ENCODE results near the gene WWOX. TPM values are rescaled to one million over a fixed set of nuclear protein-coding genes. Genes with fewer than 3 reads are reported as not detected.

The WWOX gene
- total RNA-seq, 5 donors from 2014 or later (not counting 1 experiment from before 2014, with no cell fraction given): 21.2 to 26.0 (median 22.6) TPM

GRCh38 chr16:79082970-79083369 lies 983.5 kb downstream of the WWOX start:
- no peaks in the 10 kb centered on the region for H3K27me3 Mint-ChIP-seq
- peaks cover 6 to 16% (median 11%) of the 10 kb centered on the region in 3 donors for H3K4me1 Mint-ChIP-seq
- WGBS (ENCODE audit: insufficient coverage): 97% methylated on average over 3 of the region's 3 CpGs
- no peak overlapping the region for H3K27ac Mint-ChIP-seq
- ATAC-seq (replicated peaks in 1 of 4): no peak
- no peaks in the 10 kb centered on the region for H3K9me3 ChIP-seq
- CTCF ChIA-PET: interaction anchor here in 1 of 2 donors (0.6 kb wide), 1 partner anchor 519 kb away, joined by 3 read pairs; no protein-coding TSS in a partner anchor
- H3K9me3 Mint-ChIP-seq: no peaks in the 10 kb centered on the region
- no peak for DNase-seq
- no peak overlapping the region for H3K4me3 ChIP-seq (ENCODE audit: control insufficient read depth in 1 of 2, extremely low read depth in 1 of 2, low read length in 1 of 2)
- H3K36me3 ChIP-seq (ENCODE audit: control insufficient read depth in 2 of 2, extremely low read depth in 1 of 2, insufficient read depth in 1 of 2, low read length in 1 of 2): no peaks in the 10 kb centered on the region
- H3K27me3 ChIP-seq (replicated peaks in 1 of 2; ENCODE audit: control insufficient read depth in 2 of 2, extremely low read depth in 1 of 2, insufficient read depth in 2 of 2, low read length in 1 of 2): no peaks in the 10 kb centered on the region
- no peak overlapping the region for H3K27ac ChIP-seq (ENCODE audit: low read length)
- H3K4me1 ChIP-seq (ENCODE audit: control insufficient read depth in 1 of 2, extremely low read depth in 1 of 2, insufficient read depth in 2 of 2, low read length in 2 of 2): peaks cover 0 to 6% of the 10 kb centered on the region in 2 experiments
- H3K36me3 Mint-ChIP-seq: no peaks in the 10 kb centered on the region
- POLR2A ChIA-PET: interaction anchor here in 1 of 2 donors (0.6 kb wide), 1 partner anchor 244 kb away, joined by 3 read pairs; no protein-coding TSS in a partner anchor
- H3K4me3 Mint-ChIP-seq: no peak overlapping the region

GRCh38 chr16:79083508-79084299 lies 984.2 kb downstream of the WWOX start:
- POLR2A ChIA-PET: interaction anchor here in 1 of 2 donors (0.6 kb wide), 1 partner anchor 243 kb away, joined by 3 read pairs; no protein-coding TSS in a partner anchor
- no peak overlapping the region for H3K27ac ChIP-seq (ENCODE audit: low read length)
- no peak overlapping the region for H3K4me3 ChIP-seq (ENCODE audit: control insufficient read depth in 1 of 2, extremely low read depth in 1 of 2, low read length in 1 of 2)
- Mint-ChIP-seq H3K9me3 (no peaks in the 10 kb centered on the region), H3K4me3 (peak overlapping the region in 2 of 3 donors; percentile 13 to 35), H3K36me3 (no peaks in the 10 kb centered on the region), H3K4me1 (peaks cover 6 to 14% (median 10%) of the 10 kb centered on the region in 3 donors), H3K27ac (no peak overlapping the region), H3K27me3 (no peaks in the 10 kb centered on the region)
- H3K9me3 ChIP-seq: no peaks in the 10 kb centered on the region
- 77% methylated on average over 15 of the region's 18 CpGs for WGBS (ENCODE audit: insufficient coverage)
- DNase-seq: no peak
- ATAC-seq (replicated peaks in 1 of 4): peak in 1 of 4 experiments; percentile 30
- no peaks in the 10 kb centered on the region for H3K27me3 ChIP-seq (replicated peaks in 1 of 2; ENCODE audit: control insufficient read depth in 2 of 2, extremely low read depth in 1 of 2, insufficient read depth in 2 of 2, low read length in 1 of 2)
- H3K4me1 ChIP-seq (ENCODE audit: control insufficient read depth in 1 of 2, extremely low read depth in 1 of 2, insufficient read depth in 2 of 2, low read length in 2 of 2): peaks cover 0 to 5% of the 10 kb centered on the region in 2 experiments
- CTCF ChIA-PET: no interaction called here
- no peaks in the 10 kb centered on the region for H3K36me3 ChIP-seq (ENCODE audit: control insufficient read depth in 2 of 2, extremely low read depth in 1 of 2, insufficient read depth in 1 of 2, low read length in 1 of 2)

- ChIA-PET CTCF (no interaction called here), POLR2A (no interaction called here)
- Mint-ChIP-seq H3K36me3 (no peaks in the 10 kb centered on the region), H3K9me3 (no peaks in the 10 kb centered on the region), H3K27ac (peak overlapping the region in 1 of 2 donors; percentile 44), H3K4me3 (peak overlapping the region; percentile 26 to 72 (median 43)), H3K4me1 (peaks cover 47 to 57% (median 56%) of the 10 kb centered on the region in 3 donors), H3K27me3 (no peaks in the 10 kb centered on the region)
- Histone ChIP-seq H3K4me1 (ENCODE audit: control insufficient read depth in 1 of 2, extremely low read depth in 1 of 2, insufficient read depth in 2 of 2, low read length in 2 of 2) (peaks cover 37 to 48% of the 10 kb centered on the region in 2 experiments), H3K36me3 (ENCODE audit: control insufficient read depth in 2 of 2, extremely low read depth in 1 of 2, insufficient read depth in 1 of 2, low read length in 1 of 2) (no peaks in the 10 kb centered on the region), H3K9me3 (no peaks in the 10 kb centered on the region), H3K27ac (ENCODE audit: low read length) (no peak overlapping the region), H3K27me3 (replicated peaks in 1 of 2; ENCODE audit: control insufficient read depth in 2 of 2, extremely low read depth in 1 of 2, insufficient read depth in 2 of 2, low read length in 1 of 2) (no peaks in the 10 kb centered on the region), H3K4me3 (ENCODE audit: control insufficient read depth in 1 of 2, extremely low read depth in 1 of 2, low read length in 1 of 2) (no peak overlapping the region)
- DNase-seq (no peak), ATAC-seq (replicated peaks in 1 of 4) (no peak)
- WGBS (ENCODE audit: insufficient coverage): 96% methylated on average over 4 of the region's 6 CpGs
These were observed 989.5 kb downstream of the WWOX start for GRCh38 chr16:79088971-79089370.

- peak overlapping the region; percentile 19 for H3K27ac ChIP-seq (ENCODE audit: low read length)
- ChIA-PET POLR2A (no interaction called here), CTCF (interaction anchor here (0.6 to 1.0 kb wide), 4 partner anchors 38 to 512 kb away, joined by 3 to 8 read pairs (median 4); no protein-coding TSS in a partner anchor)
- 0% methylated on average over 4 of the region's 10 CpGs for WGBS (ENCODE audit: insufficient coverage)
- no peaks in the 10 kb centered on the region for H3K9me3 Mint-ChIP-seq
- H3K4me1 ChIP-seq (ENCODE audit: control insufficient read depth in 1 of 2, extremely low read depth in 1 of 2, insufficient read depth in 2 of 2, low read length in 2 of 2): peaks cover 38 to 52% of the 10 kb centered on the region in 2 experiments
- H3K9me3 ChIP-seq: no peaks in the 10 kb centered on the region
- no peaks in the 10 kb centered on the region for H3K27me3 Mint-ChIP-seq
- DNase-seq (peak in 28 of 35 experiments; percentile 2 to 66 (median 21)), ATAC-seq (replicated peaks in 1 of 4) (peak; percentile 37 to 78 (median 59))
- H3K4me3 Mint-ChIP-seq: peak overlapping the region; percentile 65 to 74 (median 72)
- H3K36me3 ChIP-seq (ENCODE audit: control insufficient read depth in 2 of 2, extremely low read depth in 1 of 2, insufficient read depth in 1 of 2, low read length in 1 of 2): no peaks in the 10 kb centered on the region
- no peaks in the 10 kb centered on the region for H3K27me3 ChIP-seq (replicated peaks in 1 of 2; ENCODE audit: control insufficient read depth in 2 of 2, extremely low read depth in 1 of 2, insufficient read depth in 2 of 2, low read length in 1 of 2)
- peak overlapping the region; percentile 71 to 82 for H3K27ac Mint-ChIP-seq
- peak overlapping the region; percentile 13 to 35 for H3K4me3 ChIP-seq (ENCODE audit: control insufficient read depth in 1 of 2, extremely low read depth in 1 of 2, low read length in 1 of 2)
- H3K4me1 Mint-ChIP-seq: peaks cover 49 to 61% (median 59%) of the 10 kb centered on the region in 3 donors
- H3K36me3 Mint-ChIP-seq: no peaks in the 10 kb centered on the region
These were observed 990.4 kb downstream of the WWOX start for GRCh38 chr16:79089735-79090284.

- Histone ChIP-seq H3K4me3 (ENCODE audit: control insufficient read depth in 1 of 2, extremely low read depth in 1 of 2, low read length in 1 of 2) (no peak overlapping the region), H3K4me1 (ENCODE audit: control insufficient read depth in 1 of 2, extremely low read depth in 1 of 2, insufficient read depth in 2 of 2, low read length in 2 of 2) (peaks cover 38 to 52% of the 10 kb centered on the region in 2 experiments), H3K27me3 (replicated peaks in 1 of 2; ENCODE audit: control insufficient read depth in 2 of 2, extremely low read depth in 1 of 2, insufficient read depth in 2 of 2, low read length in 1 of 2) (no peaks in the 10 kb centered on the region), H3K36me3 (ENCODE audit: control insufficient read depth in 2 of 2, extremely low read depth in 1 of 2, insufficient read depth in 1 of 2, low read length in 1 of 2) (no peaks in the 10 kb centered on the region), H3K27ac (ENCODE audit: low read length) (no peak overlapping the region), H3K9me3 (no peaks in the 10 kb centered on the region)
- DNase-seq (no peak), ATAC-seq (replicated peaks in 1 of 4) (no peak)
- Mint-ChIP-seq H3K9me3 (no peaks in the 10 kb centered on the region), H3K4me3 (peak overlapping the region in 2 of 3 donors; percentile 37 to 72), H3K36me3 (no peaks in the 10 kb centered on the region), H3K27me3 (no peaks in the 10 kb centered on the region), H3K27ac (peak overlapping the region; percentile 48 to 57), H3K4me1 (peaks cover 49 to 62% (median 61%) of the 10 kb centered on the region in 3 donors)
- WGBS (ENCODE audit: insufficient coverage): 63% methylated on average over 1 of the region's 4 CpGs
- ChIA-PET CTCF (interaction anchor here in 1 of 2 donors (0.7 kb wide), 1 partner anchor 11 kb away, joined by 3 read pairs; no protein-coding TSS in a partner anchor), POLR2A (no interaction called here)
These were observed 991.5 kb downstream of the WWOX start for GRCh38 chr16:79090966-79091365.

- Mint-ChIP-seq H3K9me3 (no peaks in the 10 kb centered on the region), H3K4me3 (peak overlapping the region in 2 of 3 donors; percentile 50 to 59), H3K36me3 (no peaks in the 10 kb centered on the region), H3K27ac (peak overlapping the region; percentile 30 to 39), H3K4me1 (peaks cover 49 to 67% (median 67%) of the 10 kb centered on the region in 3 donors), H3K27me3 (no peaks in the 10 kb centered on the region)
- ChIA-PET CTCF (no interaction called here), POLR2A (no interaction called here)
- no peak overlapping the region for H3K27ac ChIP-seq (ENCODE audit: low read length)
- WGBS (ENCODE audit: insufficient coverage): no CpG with 5 or more reads among the region's 5 CpGs
- H3K9me3 ChIP-seq: no peaks in the 10 kb centered on the region
- DNase-seq: peak in 1 of 35 experiments; percentile 17
- no peak for ATAC-seq (replicated peaks in 1 of 4)
- H3K4me3 ChIP-seq (ENCODE audit: control insufficient read depth in 1 of 2, extremely low read depth in 1 of 2, low read length in 1 of 2): no peak overlapping the region
- H3K4me1 ChIP-seq (ENCODE audit: control insufficient read depth in 1 of 2, extremely low read depth in 1 of 2, insufficient read depth in 2 of 2, low read length in 2 of 2): peaks cover 38 to 52% of the 10 kb centered on the region in 2 experiments
- no peaks in the 10 kb centered on the region for H3K27me3 ChIP-seq (replicated peaks in 1 of 2; ENCODE audit: control insufficient read depth in 2 of 2, extremely low read depth in 1 of 2, insufficient read depth in 2 of 2, low read length in 1 of 2)
- no peaks in the 10 kb centered on the region for H3K36me3 ChIP-seq (ENCODE audit: control insufficient read depth in 2 of 2, extremely low read depth in 1 of 2, insufficient read depth in 1 of 2, low read length in 1 of 2)
These were observed 993.4 kb downstream of the WWOX start for GRCh38 chr16:79092846-79093245.
